GM21515 (cell line): ENCODE data around the gene MRM2.

Experiments used
- ATAC-seq: cut with Tn5 transposase; IDR thresholded peaks from one replicate; pipeline ENCODE4 v1.9.1; 2021; ENCODE audit not compliant: unreplicated experiment

Gene MRM2

DNA sequence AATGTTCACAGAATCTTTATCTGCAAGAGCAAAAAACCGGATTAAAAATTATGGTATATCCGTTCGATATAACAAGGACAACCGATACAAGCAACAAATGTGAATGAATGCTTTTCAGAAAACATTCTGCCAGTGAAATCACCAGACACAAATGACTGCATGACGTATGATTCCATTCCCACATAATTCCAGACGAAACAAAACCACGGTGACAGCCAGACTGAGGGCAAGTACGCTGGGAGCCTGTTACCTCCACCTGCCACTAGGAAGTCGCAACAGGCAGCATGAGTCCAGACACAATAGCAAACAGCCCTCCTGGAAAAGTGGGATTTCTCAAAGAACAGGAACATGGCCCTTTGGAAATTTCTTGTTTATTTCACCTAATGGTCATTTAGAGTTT is 51.0 kb downstream of the MRM2 start:
- no peak for ATAC-seq

DNA sequence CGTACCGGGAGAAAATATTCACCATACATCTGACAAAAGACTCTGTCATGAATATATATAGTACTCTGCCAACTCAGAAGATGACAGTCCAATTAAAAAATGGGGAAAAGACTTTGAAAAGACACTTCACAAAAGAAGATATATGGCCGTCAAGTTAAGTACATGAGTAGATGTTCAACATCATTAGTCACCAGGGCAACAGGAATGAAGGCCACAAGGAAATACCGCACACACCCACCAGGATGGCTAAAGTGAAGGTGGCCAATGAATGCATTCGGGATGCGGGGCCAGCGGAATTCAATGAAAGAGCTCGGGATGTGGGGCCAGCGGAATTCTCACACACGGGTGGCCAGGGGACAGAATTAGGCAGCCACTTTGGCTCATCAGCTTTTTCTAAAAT is 51.5 kb downstream of the MRM2 start:
- ATAC-seq = no peak

DNA sequence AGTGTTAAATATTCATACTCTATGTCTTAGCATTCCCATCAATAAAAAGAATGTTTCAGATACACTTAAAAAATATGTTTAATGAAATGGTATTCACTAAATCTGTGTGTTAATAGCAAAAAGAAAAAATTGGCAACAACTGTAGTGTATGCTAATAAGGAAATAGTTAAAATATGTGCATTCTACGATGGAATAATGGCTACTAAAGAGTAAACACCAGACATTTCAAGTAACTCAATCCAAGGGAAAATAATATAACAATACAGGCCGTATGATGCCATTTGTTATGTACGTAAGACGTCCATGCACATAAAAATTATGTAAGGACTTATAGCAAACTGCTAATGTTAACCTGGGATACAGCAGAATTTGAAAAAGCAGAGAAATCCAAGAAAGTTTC is 55.8 kb downstream of the MRM2 start:
- ATAC-seq = no peak

DNA sequence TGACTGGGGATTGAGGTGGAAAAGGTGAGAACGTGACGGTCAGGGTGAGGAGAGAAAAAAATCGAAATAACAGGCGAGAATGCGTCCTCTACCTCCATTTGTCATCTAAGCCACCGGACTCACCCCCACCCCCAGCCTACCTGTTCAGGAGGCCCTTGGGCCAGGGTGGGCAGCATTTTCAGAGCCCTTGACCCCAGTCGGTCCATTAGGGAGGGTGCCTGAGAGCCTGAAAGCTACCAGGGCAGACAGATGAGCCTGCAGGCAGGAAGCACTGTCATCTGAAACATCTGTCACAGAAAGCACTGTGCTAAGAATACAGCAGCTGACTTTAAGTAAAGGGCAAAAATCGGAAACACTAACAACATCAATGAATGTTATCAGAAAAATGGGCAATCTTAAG is 56.3 kb downstream of the MRM2 start:
- no peak for ATAC-seq
